HCT116 (cell line): ENCODE results near the gene WNT9A.

Experiments
- CEBPB ChIP-seq: IDR thresholded peaks from 2 replicates; pipeline ENCODE4 v1.6.1; 2012; ENCODE audit warnings: low read depth
- EZH2 ChIP-seq: fragments of 200-600 bp; sonication (generic); IDR thresholded peaks from 2 replicates; pipeline ENCODE4 v1.6.1; 2017; ENCODE audit warnings: antibody characterized with exemption, mixed run types
- EZH2phosphoT487 ChIP-seq: fragments of 200-600 bp; IDR thresholded peaks from 2 replicates; pipeline ENCODE4 v1.6.1; 2018; ENCODE audit warnings: antibody characterized with exemption, borderline replicate concordance
- FOSL1 ChIP-seq: IDR thresholded peaks from 2 replicates; pipeline ENCODE4 v1.6.1; 2012; ENCODE audit warnings: low read depth
- POLR2A ChIP-seq: IDR thresholded peaks from 2 replicates; pipeline ENCODE4 v1.7.0; 2011; ENCODE audit warnings: borderline replicate concordance; ENCODE audit not compliant: insufficient read depth, insufficient read length; ENCODE audit errors: extremely low read depth
- POLR2AphosphoS5 ChIP-seq: IDR thresholded peaks from 2 replicates; pipeline ENCODE4 v1.6.1; 2011; ENCODE audit warnings: mild to moderate bottlenecking, low read depth, low read length, moderate library complexity
- RAD21 ChIP-seq: IDR thresholded peaks from 2 replicates; pipeline ENCODE4 v1.6.1; 2012; ENCODE audit warnings: low read depth, mild to moderate bottlenecking
- SIN3A ChIP-seq: IDR thresholded peaks from 2 replicates; pipeline ENCODE4 v1.6.1; 2012; ENCODE audit warnings: low read depth
- TCF7L2 ChIP-seq: IDR thresholded peaks from 2 replicates; pipeline ENCODE4 v1.7.0; 2011; ENCODE audit warnings: borderline replicate concordance, inconsistent platforms; ENCODE audit not compliant: insufficient read depth, insufficient read length; ENCODE audit errors: extremely low read depth
- ZNF274 ChIP-seq: fragments of 200-500 bp; sonication (Bioruptor generic); IDR thresholded peaks from 2 replicates; pipeline ENCODE4 v1.6.1; 2014; ENCODE audit warnings: mild to moderate bottlenecking, low read depth, low read length, inconsistent platforms
- TF ChIP-seq, protein P1 (sequence below), 3 experiments: fragments of 200-600 bp in 1 of 3; sonication (generic) in 1 of 3; IDR thresholded peaks in 2 of 3; conservative IDR thresholded peaks in 1 of 3; 2 replicates each; pipeline ENCODE4 v1.5.1; 2012 to 2017; ENCODE audit warnings: low read depth in 2 of 3, low read length in 2 of 3, antibody characterized with exemption in 1 of 3, borderline replicate concordance in 1 of 3, control low read depth in 1 of 3, mild to moderate bottlenecking in 1 of 3, mixed read lengths in 1 of 3, mixed run types in 1 of 3, moderate library complexity in 1 of 3; ENCODE audit not compliant: insufficient read depth in 1 of 3
- TF ChIP-seq, protein P2 (sequence below): IDR thresholded peaks from 2 replicates; pipeline ENCODE4 v1.6.1; 2012; ENCODE audit warnings: low read depth
- TF ChIP-seq, protein P3 (sequence below): IDR thresholded peaks from 2 replicates; pipeline ENCODE4 v1.6.1; 2011; ENCODE audit warnings: mild to moderate bottlenecking, low read length, moderate library complexity; ENCODE audit not compliant: insufficient replicate concordance; ENCODE audit errors: extremely low read depth
- TF ChIP-seq, protein P4 (sequence below): IDR thresholded peaks from 2 replicates; pipeline ENCODE4 v1.6.1; 2012

DNA sequence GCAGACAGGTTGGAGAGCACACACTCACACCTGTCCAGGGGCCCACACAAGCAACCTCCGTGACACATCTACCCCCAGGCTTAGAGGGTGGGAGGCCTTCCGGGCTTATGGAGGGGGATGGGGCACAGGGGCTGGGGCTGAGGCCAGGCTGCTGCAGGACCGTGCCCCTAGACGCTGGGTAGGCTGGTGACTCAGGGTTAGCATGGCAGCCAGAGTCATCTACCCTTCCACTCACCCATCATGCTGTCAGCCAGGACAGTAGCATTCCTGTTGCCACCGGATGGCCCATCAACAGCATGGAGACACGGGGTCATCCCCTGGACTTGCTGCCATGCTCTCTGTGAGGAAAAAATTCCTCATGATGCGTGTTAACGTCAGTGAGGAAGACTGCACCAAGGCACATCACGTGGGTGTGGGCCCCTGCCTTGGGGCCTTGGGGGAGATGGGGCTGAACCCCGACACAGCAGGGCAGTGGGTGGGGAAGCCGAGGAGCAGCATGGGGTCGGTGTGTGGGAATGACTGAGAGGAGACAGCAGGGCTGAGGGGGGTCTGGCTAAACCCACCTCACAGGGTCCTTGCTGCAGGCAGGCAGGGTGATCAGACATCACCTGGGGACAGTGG, 52.8 kb downstream of the WNT9A start:
- TF ChIP-seq EZH2 (no peak), ZNF274 (no peak), POLR2AphosphoS5 (no peak), POLR2A (no peak), SIN3A (no peak), TCF7L2 (no peak), CEBPB (no peak), FOSL1 (no peak), EZH2phosphoT487 (no peak), RAD21 (no peak)
- TF ChIP-seq, protein P1, sequence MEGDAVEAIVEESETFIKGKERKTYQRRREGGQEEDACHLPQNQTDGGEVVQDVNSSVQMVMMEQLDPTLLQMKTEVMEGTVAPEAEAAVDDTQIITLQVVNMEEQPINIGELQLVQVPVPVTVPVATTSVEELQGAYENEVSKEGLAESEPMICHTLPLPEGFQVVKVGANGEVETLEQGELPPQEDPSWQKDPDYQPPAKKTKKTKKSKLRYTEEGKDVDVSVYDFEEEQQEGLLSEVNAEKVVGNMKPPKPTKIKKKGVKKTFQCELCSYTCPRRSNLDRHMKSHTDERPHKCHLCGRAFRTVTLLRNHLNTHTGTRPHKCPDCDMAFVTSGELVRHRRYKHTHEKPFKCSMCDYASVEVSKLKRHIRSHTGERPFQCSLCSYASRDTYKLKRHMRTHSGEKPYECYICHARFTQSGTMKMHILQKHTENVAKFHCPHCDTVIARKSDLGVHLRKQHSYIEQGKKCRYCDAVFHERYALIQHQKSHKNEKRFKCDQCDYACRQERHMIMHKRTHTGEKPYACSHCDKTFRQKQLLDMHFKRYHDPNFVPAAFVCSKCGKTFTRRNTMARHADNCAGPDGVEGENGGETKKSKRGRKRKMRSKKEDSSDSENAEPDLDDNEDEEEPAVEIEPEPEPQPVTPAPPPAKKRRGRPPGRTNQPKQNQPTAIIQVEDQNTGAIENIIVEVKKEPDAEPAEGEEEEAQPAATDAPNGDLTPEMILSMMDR (IDR thresholded peaks at IDR 0.05 in 2 of 3, conservative IDR thresholded peaks at IDR 0.05 in 1 of 3; ENCODE audit: borderline replicate concordance in 1 of 3, insufficient read depth in 1 of 3, low read depth in 2 of 3, low read length in 2 of 3), result no peak
- TF ChIP-seq, protein P2, sequence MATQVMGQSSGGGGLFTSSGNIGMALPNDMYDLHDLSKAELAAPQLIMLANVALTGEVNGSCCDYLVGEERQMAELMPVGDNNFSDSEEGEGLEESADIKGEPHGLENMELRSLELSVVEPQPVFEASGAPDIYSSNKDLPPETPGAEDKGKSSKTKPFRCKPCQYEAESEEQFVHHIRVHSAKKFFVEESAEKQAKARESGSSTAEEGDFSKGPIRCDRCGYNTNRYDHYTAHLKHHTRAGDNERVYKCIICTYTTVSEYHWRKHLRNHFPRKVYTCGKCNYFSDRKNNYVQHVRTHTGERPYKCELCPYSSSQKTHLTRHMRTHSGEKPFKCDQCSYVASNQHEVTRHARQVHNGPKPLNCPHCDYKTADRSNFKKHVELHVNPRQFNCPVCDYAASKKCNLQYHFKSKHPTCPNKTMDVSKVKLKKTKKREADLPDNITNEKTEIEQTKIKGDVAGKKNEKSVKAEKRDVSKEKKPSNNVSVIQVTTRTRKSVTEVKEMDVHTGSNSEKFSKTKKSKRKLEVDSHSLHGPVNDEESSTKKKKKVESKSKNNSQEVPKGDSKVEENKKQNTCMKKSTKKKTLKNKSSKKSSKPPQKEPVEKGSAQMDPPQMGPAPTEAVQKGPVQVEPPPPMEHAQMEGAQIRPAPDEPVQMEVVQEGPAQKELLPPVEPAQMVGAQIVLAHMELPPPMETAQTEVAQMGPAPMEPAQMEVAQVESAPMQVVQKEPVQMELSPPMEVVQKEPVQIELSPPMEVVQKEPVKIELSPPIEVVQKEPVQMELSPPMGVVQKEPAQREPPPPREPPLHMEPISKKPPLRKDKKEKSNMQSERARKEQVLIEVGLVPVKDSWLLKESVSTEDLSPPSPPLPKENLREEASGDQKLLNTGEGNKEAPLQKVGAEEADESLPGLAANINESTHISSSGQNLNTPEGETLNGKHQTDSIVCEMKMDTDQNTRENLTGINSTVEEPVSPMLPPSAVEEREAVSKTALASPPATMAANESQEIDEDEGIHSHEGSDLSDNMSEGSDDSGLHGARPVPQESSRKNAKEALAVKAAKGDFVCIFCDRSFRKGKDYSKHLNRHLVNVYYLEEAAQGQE, result no peak
- TF ChIP-seq, protein P3, sequence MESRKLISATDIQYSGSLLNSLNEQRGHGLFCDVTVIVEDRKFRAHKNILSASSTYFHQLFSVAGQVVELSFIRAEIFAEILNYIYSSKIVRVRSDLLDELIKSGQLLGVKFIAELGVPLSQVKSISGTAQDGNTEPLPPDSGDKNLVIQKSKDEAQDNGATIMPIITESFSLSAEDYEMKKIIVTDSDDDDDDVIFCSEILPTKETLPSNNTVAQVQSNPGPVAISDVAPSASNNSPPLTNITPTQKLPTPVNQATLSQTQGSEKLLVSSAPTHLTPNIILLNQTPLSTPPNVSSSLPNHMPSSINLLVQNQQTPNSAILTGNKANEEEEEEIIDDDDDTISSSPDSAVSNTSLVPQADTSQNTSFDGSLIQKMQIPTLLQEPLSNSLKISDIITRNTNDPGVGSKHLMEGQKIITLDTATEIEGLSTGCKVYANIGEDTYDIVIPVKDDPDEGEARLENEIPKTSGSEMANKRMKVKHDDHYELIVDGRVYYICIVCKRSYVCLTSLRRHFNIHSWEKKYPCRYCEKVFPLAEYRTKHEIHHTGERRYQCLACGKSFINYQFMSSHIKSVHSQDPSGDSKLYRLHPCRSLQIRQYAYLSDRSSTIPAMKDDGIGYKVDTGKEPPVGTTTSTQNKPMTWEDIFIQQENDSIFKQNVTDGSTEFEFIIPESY, result no peak
- TF ChIP-seq, protein P4, sequence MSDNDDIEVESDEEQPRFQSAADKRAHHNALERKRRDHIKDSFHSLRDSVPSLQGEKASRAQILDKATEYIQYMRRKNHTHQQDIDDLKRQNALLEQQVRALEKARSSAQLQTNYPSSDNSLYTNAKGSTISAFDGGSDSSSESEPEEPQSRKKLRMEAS, result no peak
